Measurements from ENCODE around the gene GPATCH2L.

DNA sequence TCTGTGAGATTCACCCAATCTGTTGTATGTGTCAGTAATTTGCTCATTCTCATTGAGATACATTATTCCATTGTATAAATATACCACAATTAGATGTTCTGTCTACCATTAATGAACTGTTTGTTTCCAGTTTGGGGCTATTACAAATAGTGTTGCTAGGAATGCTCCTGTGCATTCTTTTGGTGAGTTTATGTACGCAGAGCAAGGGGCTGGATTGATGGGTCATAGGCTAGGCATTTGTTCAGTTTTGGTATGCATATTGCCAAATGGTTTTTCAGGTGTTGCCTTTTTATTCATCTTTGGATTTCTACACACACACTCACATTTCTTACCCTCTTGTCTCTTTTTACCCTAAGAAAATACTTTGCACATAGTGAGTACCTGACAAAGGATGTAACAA lies 93.4 kb downstream of the GPATCH2L start:
- TF ChIP-seq, protein P1, sequence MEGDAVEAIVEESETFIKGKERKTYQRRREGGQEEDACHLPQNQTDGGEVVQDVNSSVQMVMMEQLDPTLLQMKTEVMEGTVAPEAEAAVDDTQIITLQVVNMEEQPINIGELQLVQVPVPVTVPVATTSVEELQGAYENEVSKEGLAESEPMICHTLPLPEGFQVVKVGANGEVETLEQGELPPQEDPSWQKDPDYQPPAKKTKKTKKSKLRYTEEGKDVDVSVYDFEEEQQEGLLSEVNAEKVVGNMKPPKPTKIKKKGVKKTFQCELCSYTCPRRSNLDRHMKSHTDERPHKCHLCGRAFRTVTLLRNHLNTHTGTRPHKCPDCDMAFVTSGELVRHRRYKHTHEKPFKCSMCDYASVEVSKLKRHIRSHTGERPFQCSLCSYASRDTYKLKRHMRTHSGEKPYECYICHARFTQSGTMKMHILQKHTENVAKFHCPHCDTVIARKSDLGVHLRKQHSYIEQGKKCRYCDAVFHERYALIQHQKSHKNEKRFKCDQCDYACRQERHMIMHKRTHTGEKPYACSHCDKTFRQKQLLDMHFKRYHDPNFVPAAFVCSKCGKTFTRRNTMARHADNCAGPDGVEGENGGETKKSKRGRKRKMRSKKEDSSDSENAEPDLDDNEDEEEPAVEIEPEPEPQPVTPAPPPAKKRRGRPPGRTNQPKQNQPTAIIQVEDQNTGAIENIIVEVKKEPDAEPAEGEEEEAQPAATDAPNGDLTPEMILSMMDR (IDR thresholded peaks at IDR 0.05) = no peak
- no peak for TF ChIP-seq POLR2A (IDR thresholded peaks at IDR 0.05; ENCODE audit: low read depth)

Data from esophagus muscularis mucosa (tissue), 3 donors.